SIG-M5 treated with dmso at 0.1 percent for 504 hours (cell line): ENCODE results near the gene MAST3.
A peak's percentile ranks its signal among the peaks of the same experiment; 100 is the strongest.
"Not testable (repeated sequence)": the region's sequence is repeated elsewhere in the genome, so short reads cannot be mapped to it uniquely, and the experiment has no call there.

Experiments
- DNase-seq: peaks from one replicate; lab custom pipeline; 2025; ENCODE audit not compliant: unreplicated experiment; lab: John Stamatoyannopoulos, UW

Gene MAST3

DNA sequence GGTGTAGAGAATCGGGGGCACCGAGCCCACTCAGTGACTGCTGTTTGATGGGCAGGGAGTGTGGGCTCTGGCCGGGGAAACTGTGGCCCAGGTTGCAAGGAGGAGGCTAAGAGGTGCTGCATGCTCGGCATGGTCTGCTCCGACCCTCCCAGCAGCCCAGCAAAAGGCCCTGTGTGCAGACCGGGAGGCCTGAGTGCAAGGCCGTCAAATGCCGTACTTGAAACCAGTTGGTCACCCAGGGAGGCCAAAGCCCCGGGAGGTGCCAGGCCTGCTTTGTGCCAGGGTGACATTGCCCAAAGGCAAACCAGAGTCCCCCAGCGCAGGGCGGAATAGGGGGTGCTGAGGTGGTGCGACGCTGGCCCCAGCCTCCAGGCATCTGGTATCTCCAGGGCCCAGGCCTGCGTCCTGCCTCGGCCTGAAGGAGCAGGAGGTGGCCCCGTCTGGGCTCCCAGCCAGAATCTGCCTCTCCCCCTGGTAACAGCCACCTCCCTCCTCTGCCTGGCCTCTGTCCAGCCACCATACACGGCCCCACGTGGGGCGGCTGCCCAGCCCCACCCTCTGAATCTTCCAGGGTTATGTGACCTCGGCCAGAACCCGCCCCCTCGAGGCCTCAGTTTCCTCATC lies 59.4 kb downstream of the MAST3 start:
- no peak for DNase-seq

DNA sequence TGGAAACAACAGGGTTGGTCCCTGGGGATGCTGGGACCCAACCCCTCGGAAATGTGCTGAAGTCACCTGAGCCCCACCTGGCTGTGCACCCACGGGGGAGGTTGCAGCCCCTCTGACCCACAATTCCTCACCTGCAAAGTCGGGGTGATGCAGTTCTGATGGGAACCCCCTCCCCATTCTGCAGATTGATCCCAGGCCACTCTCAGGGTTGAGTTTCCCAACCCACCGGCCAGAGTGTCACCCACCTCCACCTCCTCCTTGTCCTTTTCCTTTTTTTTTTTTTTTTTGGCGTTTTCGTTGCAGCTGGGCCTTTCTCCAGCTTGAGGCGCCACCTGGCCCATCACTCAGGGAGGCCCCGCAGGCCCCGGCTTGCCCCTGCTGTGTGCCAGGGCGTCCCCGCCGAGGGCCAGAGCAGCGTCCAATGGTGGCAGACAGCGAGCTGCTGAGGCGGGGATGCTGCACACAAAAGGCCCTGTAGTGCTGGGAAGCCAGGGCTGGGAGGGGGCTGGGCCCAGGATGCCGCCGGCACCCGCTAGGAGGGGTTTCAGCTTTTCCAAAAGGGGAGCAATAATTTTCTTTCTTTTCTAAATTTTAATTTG lies 60.0 kb downstream of the MAST3 start:
- DNase-seq: no peak

DNA sequence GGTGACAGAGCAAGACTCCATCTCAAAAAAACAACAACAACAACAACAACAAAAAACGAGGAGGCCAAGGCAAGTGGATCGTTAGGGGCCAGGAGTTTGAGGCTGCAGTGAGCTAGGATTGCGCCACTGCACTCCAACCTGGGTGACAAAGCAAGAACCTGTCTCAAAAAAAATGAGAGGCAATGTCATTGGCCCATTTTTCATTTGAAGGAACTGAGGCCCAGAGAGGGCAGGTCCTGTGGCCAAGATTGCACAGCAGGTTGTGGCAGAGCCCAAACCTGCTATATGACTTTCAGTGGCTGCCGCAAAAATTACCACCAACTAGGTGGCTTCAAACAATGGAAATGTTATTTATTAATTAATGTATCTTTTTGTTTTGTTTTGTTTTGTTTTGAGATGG lies 60.9 kb downstream of the MAST3 start:
- DNase-seq: no peak

GRCh38 chr19:18159059-18159616 lies 61.6 kb downstream of the MAST3 start:
- DNase-seq: not testable (repeated sequence)

DNA sequence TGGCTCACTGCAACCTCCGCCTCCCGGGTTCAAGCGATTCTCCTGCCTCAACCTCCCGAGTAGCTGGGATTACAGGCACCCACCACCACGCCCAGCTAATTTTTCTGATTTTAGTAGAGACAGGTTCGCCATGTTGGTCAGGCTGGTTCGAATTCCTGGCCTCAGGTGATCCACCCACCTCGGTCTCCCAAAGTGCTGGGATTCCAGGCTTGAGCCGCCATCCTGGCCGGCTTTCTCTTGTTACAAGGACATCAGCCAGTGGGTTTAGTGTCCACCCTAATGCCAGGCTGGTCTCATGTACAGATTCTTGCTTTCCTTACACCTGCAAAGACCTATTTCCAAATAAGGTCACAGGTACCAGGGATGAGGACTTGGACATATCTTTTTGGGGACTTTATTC lies 62.2 kb downstream of the MAST3 start:
- no peak for DNase-seq

GRCh38 chr19:18160493-18160970 lies 63.0 kb downstream of the MAST3 start:
- DNase-seq: no peak

GRCh38 chr19:18160971-18161635 lies 63.5 kb downstream of the MAST3 start:
- DNase-seq: peak; percentile 53

DNA sequence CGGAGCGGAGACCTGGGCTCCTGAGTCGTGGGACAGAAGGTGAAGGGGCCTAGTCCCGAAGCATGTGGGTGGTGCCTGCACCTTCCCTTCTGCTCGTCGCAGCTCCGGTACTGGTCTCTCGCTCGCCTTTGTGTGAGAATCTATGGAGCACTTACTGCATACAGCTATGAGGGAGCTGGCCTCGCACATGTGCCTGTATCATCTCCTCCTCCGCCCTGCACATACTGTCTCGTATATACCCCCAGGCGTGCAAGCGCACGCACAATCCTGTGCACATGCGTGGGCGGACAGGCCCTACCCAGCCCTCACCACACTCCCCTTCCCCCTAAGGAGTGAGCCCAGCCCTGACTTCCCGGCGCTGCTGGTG lies 64.0 kb downstream of the MAST3 start:
- DNase-seq: no peak

- no peak for DNase-seq
Observed at GRCh38 chr19:18164072-18164471, 66.5 kb downstream of the MAST3 start.

DNA sequence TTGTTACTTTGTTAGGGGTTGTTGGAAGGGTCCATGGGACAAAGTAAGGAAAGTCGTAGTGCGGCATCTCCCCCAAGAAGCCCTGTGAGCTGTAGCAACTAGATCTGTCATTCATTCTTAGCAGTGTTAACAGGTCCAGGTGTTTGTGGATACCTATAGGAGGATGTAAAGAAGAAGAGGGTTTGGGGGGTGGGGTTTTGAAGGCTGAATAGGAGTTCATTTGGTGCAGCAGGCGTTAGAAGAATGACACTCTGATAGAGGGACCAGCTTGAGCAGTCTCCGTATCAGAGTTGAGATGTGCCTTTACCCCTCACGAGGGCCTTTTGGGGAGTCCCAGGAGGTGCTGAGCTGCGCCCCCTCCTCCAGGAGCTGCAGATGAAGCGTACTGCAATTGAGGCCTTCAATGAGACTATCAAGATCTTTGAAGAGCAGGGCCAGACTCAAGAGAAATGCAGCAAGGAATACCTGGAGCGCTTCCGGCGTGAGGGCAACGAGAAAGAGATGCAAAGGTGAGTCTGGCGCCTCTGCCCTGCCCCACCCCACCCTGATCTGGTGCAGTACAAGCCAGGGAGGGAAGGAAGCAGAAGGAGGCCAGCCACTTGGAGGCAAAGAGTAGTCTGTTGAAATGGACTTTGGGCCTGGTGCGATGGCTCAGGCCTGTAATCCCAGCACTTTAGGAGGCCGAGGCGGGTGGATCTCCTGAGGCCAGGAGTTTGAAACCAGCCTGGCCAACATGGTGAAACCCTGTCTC lies 68.4 kb downstream of the MAST3 start:
- no peak for DNase-seq

DNA sequence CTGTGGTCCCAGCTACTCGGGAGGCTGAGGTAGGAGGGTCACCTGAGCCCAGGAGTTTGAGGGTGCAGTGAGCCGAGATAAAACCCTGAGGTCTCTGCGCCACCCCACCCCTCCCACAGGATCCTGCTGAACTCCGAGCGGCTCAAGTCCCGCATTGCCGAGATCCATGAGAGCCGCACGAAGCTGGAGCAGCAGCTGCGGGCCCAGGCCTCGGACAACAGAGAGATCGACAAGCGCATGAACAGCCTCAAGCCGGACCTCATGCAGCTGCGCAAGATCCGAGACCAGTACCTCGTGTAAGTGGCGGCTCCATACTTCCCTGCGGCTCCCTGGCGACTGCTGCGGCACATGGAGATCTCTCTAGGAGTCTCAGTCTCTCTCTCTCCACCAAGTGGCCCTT lies 69.4 kb downstream of the MAST3 start:
- no peak for DNase-seq

- DNase-seq: peak; percentile 28
Observed at GRCh38 chr19:18167975-18168645, 70.5 kb downstream of the MAST3 start.

DNA sequence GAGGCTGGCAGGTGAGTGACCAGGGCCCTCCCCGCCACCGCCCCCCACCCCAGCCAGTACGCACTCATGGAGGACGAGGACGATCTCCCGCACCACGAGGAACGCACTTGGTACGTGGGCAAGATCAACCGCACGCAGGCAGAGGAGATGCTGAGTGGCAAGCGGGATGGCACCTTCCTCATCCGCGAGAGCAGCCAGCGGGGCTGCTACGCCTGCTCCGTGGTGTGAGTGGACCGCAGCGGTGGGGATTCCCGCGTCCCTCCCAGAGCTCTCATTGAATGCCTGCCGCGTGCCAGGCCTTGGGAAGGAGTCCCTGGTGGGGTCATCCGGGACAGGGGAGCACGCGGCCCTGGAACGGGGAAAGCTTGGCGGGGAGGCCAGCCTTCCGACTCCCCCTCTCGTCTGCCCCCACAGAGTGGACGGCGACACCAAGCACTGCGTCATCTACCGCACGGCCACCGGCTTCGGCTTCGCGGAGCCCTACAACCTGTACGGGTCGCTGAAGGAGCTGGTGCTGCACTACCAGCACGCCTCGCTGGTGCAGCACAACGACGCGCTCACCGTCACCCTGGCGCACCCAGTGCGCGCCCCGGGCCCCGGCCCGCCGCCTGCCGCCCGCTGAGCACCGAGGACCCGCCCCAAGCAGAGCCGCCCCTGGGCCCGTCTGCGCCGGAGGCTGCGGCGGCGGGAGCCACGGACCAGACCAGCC lies 71.2 kb downstream of the MAST3 start:
- DNase-seq: no peak

- DNase-seq: no peak
Observed at GRCh38 chr19:18170714-18171255, 73.2 kb downstream of the MAST3 start.

GRCh38 chr19:18171605-18172327 lies 74.2 kb downstream of the MAST3 start:
- DNase-seq: no peak

GRCh38 chr19:18172331-18173053 lies 74.9 kb downstream of the MAST3 start:
- DNase-seq: no peak

GRCh38 chr19:18173054-18173571 lies 75.5 kb downstream of the MAST3 start:
- no peak for DNase-seq

DNA sequence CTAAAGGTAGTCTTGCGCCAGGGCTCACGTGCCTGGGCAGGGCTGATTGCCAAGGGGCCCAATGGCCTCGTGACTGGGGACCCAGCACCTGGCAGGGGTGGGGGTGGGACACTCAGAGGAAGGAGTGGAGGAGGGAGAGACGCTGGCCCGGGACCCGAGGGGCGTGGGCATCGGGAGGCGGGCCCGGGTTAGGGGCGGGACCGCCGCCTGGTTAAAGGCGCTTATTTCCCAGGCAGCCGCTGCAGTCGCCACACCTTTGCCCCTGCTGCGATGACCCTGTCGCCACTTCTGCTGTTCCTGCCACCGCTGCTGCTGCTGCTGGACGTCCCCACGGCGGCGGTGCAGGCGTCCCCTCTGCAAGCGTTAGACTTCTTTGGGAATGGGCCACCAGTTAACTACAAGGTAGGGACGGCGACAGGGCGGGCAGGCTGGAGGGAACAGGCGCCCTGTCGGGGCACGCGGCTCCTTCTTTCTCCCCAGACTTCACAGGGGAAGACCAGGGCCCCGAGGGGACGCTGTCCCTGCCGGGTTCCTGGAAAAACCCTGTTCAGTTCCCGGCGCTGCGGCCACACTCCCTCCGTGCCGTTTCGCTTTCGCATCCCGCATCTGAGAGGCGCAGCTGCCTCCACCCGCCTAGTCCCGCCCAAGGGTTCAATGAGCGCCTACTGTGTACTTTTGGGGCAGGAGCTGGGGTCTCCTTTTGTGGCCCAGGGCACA lies 76.2 kb downstream of the MAST3 start, which contains the start of gene IFI30:
IFI30 (plus strand) TSS at position 242 of the 717 bp plus-strand sequence; CDS start at position 271, 29 bp downstream.
- DNase-seq: no peak
